ENCODE results near the gene SAMD9L.
"Not testable (repeated sequence)": the region's sequence is repeated elsewhere in the genome, so short reads cannot be mapped to it uniquely, and the experiment has no call there.

SAMD9L gene

DNA sequence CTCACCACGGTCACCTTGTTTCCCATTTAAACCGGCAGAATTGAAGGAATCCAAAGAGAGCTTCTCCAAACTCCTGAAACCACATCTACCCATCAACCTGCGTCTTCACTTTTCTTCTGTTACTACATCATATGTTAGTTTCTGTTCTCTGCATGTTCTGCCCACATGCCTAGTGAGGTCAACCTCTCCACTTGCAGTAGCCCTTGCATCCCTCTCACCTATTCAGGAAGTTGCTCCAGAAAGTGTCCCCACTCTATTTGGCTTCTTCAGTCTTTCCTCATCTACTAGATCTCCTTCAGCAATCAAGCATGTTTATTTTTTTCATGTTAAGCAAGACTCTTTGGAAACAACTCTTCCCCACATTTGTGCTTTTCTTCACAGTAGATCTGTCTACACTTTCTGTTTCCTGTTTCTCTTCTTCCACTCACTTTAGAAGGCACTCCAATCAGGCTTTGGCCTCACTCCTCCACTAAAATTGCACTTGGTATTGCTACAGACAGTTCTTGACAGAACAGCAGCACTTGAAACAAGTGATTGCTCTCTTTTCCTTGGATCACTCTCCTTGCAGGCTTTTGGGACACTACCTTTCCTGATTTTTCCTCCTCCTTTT is 7.5 kb downstream of the SAMD9L start:
- H3K4me3 ChIP-seq (replicated peaks in 1 of 2; ENCODE audit: low read depth in 2 of 2, low read length in 2 of 2), result no peak overlapping the region
- DNase-seq (ENCODE audit: low read depth in 2 of 2), result no peak
- TF ChIP-seq, protein P1, sequence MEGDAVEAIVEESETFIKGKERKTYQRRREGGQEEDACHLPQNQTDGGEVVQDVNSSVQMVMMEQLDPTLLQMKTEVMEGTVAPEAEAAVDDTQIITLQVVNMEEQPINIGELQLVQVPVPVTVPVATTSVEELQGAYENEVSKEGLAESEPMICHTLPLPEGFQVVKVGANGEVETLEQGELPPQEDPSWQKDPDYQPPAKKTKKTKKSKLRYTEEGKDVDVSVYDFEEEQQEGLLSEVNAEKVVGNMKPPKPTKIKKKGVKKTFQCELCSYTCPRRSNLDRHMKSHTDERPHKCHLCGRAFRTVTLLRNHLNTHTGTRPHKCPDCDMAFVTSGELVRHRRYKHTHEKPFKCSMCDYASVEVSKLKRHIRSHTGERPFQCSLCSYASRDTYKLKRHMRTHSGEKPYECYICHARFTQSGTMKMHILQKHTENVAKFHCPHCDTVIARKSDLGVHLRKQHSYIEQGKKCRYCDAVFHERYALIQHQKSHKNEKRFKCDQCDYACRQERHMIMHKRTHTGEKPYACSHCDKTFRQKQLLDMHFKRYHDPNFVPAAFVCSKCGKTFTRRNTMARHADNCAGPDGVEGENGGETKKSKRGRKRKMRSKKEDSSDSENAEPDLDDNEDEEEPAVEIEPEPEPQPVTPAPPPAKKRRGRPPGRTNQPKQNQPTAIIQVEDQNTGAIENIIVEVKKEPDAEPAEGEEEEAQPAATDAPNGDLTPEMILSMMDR (IDR thresholded peaks at IDR 0.05; ENCODE audit: low read depth, low read length), result no peak

DNA sequence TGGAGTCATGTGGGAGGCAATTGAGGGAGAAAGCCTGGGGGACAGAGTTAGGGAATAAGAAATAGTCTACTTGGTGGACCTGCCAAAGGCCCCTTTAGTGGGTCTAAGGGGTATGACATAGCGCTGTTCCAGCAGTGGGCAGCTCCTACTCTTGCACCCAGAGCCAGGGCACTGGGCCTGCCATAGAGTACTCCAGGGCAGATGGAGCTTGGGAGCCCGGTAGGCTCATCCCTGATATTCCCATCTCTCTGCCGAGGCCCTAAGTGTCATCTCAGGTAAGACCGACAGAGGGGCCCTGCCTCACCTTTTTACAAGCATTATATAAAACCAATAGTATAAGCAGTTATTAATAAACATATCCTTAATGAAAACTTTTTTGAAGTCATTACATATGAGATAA is 9.6 kb downstream of the SAMD9L start:
- no peak overlapping the region for H3K4me3 ChIP-seq (replicated peaks in 1 of 2; ENCODE audit: low read depth in 2 of 2, low read length in 2 of 2)
- DNase-seq (ENCODE audit: low read depth in 2 of 2), result no peak
- TF ChIP-seq, protein P1 (IDR thresholded peaks at IDR 0.05; ENCODE audit: low read depth, low read length), result no peak

DNA sequence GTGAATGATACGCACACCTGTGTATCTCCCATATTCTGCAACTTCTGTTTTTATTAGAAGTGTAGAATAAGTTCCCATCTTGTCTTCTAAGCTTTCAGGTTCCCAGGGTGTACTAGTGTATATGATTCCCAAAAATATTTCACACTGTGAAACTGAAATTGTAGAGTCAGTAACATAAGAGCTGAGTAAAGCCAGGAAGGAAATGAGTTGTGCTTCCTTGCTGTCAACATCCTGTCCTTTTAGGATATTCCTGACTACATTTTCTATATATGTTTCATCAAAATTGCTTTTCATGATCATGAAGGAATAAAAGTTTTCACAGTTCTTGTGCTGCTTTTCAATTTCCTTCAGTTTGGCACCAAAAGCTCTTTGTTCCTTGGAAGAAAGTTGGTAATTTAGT is 15.2 kb downstream of the SAMD9L start:
- DNase-seq (ENCODE audit: low read depth in 2 of 2), result no peak
- TF ChIP-seq, protein P1 (IDR thresholded peaks at IDR 0.05; ENCODE audit: low read depth, low read length), result no peak
- H3K4me3 ChIP-seq (replicated peaks in 1 of 2; ENCODE audit: low read depth in 2 of 2, low read length in 2 of 2), result no peak overlapping the region

DNA sequence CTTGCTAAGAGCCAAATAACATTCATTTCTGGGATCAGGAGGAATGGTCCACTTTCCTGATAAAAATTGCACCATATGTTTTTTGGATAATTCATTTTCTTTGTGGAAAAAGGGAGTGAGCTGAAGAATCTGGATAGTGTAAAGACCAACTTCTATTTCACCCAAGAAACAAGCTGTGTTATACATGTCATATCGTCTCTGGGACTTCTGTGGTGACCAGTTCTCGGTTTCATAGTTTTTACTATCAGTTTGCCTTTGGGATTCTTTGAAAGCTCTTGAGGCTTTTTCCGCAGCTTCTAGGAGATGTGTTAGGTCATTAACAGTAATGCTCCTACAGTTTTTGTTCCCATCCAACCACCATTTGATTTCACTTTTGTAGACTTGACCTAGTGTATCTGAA is 16.0 kb downstream of the SAMD9L start:
- TF ChIP-seq, protein P1 (IDR thresholded peaks at IDR 0.05; ENCODE audit: low read depth, low read length), result no peak
- H3K4me3 ChIP-seq (replicated peaks in 1 of 2; ENCODE audit: low read depth in 2 of 2, low read length in 2 of 2), result no peak overlapping the region
- no peak for DNase-seq (ENCODE audit: low read depth in 2 of 2)

- not testable (repeated sequence) for H3K4me3 ChIP-seq (replicated peaks in 1 of 2; ENCODE audit: low read depth in 2 of 2, low read length in 2 of 2); DNase-seq (ENCODE audit: low read depth in 2 of 2)
These were observed 21.2 kb downstream of the SAMD9L start for GRCh38 chr7:93126954-93127353.

DNA sequence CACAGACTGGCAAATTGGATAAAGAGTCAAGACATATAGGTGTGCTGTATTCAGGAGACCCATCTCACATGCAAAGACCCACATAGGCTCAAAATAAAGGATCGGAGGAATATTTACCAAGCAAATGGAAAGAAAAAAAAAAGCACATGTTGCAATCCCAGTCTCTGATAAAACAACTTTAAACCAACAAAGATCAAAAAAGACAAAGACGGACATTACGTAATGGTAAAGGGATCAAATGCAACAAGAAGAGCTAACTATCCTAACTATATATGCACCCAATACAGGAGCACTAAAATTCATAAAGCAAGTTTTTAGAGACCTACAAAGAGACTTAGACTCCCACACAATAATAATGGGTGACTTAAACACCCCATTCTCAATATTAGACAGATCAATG is 24.7 kb downstream of the SAMD9L start:
- DNase-seq (ENCODE audit: low read depth in 2 of 2); H3K4me3 ChIP-seq (replicated peaks in 1 of 2; ENCODE audit: low read depth in 2 of 2, low read length in 2 of 2): not testable (repeated sequence)

- H3K4me3 ChIP-seq (replicated peaks in 1 of 2; ENCODE audit: low read depth in 2 of 2, low read length in 2 of 2), result no peak overlapping the region
- TF ChIP-seq, protein P1 (IDR thresholded peaks at IDR 0.05; ENCODE audit: low read depth, low read length), result no peak
- DNase-seq (ENCODE audit: low read depth in 2 of 2), result no peak
These were observed 27.3 kb downstream of the SAMD9L start for GRCh38 chr7:93120592-93121549.

Data from cardiac fibroblast (primary cell).